GM12864 (cell line): ENCODE measurements around the gene SHH.

Experiments used
- DNase-seq: peaks from one replicate; pipeline ENCODE4 v3.0.0-alpha.2; 2011; ENCODE audit warnings: low read depth
- H3K4me3 ChIP-seq: 2 replicates; pipeline ENCODE4 v1.5.1; 2011; ENCODE audit warnings: mild to moderate bottlenecking, low read depth, low read length, control low read depth
- CTCF ChIP-seq: IDR thresholded peaks from 2 replicates; pipeline ENCODE4 v1.5.1; 2011; ENCODE audit warnings: low read depth, mild to moderate bottlenecking, moderate library complexity, low read length, control low read depth, inconsistent platforms; ENCODE audit errors: missing control alignments

SHH gene

GRCh38 chr7:155798673-155799439 is 13.4 kb downstream of the SHH start:
- TF ChIP-seq CTCF, result no peak
- no peak for DNase-seq
- no peak overlapping the region for H3K4me3 ChIP-seq

GRCh38 chr7:155797262-155798250 is 14.7 kb downstream of the SHH start:
- DNase-seq, result no peak
- no peak overlapping the region for H3K4me3 ChIP-seq
- no peak for TF ChIP-seq CTCF

GRCh38 chr7:155796381-155797261 is 15.6 kb downstream of the SHH start:
- peak; percentile 83 for TF ChIP-seq CTCF
- DNase-seq, result no peak
- no peak overlapping the region for H3K4me3 ChIP-seq

GRCh38 chr7:155795951-155796350 is 16.3 kb downstream of the SHH start:
- TF ChIP-seq CTCF, result no peak
- DNase-seq, result no peak
- H3K4me3 ChIP-seq, result no peak overlapping the region

GRCh38 chr7:155795401-155795800 is 16.9 kb downstream of the SHH start:
- no peak for DNase-seq
- no peak for TF ChIP-seq CTCF
- no peak overlapping the region for H3K4me3 ChIP-seq

- no peak for TF ChIP-seq CTCF
- DNase-seq, result no peak
- H3K4me3 ChIP-seq, result no peak overlapping the region
Observed at GRCh38 chr7:155794196-155794595, 18.1 kb downstream of the SHH start.
